LNCaP clone FGC (cell line): ENCODE data around the gene SLC2A4.

Experiments
- DNase-seq: peaks from one replicate; pipeline ENCODE4 v3.0.0-alpha.2; 2011; ENCODE audit warnings: low read depth
- H3K4me3 ChIP-seq: 2 replicates; pipeline ENCODE4 v1.5.1; 2011; ENCODE audit warnings: mild to moderate bottlenecking, low read depth, low read length, control low read depth
- CTCF ChIP-seq: IDR thresholded peaks from 2 replicates; pipeline ENCODE4 v1.5.1; 2012; ENCODE audit warnings: mild to moderate bottlenecking; ENCODE audit not compliant: control insufficient read depth, insufficient read depth; ENCODE audit errors: extremely low read depth

SLC2A4 gene

GRCh38 chr17:7281953-7282751 lies 634 bp downstream of the SLC2A4 start:
- DNase-seq: no peak
- no peak for TF ChIP-seq CTCF
- peak overlapping the region; percentile 70 for H3K4me3 ChIP-seq

GRCh38 chr17:7282752-7283321 lies 1.3 kb downstream of the SLC2A4 start:
- H3K4me3 ChIP-seq: no peak overlapping the region
- DNase-seq: no peak
- TF ChIP-seq CTCF: no peak

- no peak for DNase-seq
- TF ChIP-seq CTCF: no peak
- no peak overlapping the region for H3K4me3 ChIP-seq
These were observed 2.1 kb downstream of the SLC2A4 start for GRCh38 chr17:7283471-7284216.

GRCh38 chr17:7284911-7285310 lies 3.4 kb downstream of the SLC2A4 start:
- no peak overlapping the region for H3K4me3 ChIP-seq
- no peak for DNase-seq
- no peak for TF ChIP-seq CTCF

GRCh38 chr17:7285679-7286078 lies 4.2 kb downstream of the SLC2A4 start:
- TF ChIP-seq CTCF: no peak
- no peak for DNase-seq
- no peak overlapping the region for H3K4me3 ChIP-seq

- no peak for DNase-seq
- no peak for TF ChIP-seq CTCF
These were observed 7.9 kb downstream of the SLC2A4 start for GRCh38 chr17:7289256-7290032.

More at GRCh38 chr17:7289256-7290032, 7.9 kb downstream of the SLC2A4 start:
- H3K4me3 ChIP-seq: no peak overlapping the region
